Measurements from ENCODE around the gene ZNF428.

- TF ChIP-seq, protein P1, sequence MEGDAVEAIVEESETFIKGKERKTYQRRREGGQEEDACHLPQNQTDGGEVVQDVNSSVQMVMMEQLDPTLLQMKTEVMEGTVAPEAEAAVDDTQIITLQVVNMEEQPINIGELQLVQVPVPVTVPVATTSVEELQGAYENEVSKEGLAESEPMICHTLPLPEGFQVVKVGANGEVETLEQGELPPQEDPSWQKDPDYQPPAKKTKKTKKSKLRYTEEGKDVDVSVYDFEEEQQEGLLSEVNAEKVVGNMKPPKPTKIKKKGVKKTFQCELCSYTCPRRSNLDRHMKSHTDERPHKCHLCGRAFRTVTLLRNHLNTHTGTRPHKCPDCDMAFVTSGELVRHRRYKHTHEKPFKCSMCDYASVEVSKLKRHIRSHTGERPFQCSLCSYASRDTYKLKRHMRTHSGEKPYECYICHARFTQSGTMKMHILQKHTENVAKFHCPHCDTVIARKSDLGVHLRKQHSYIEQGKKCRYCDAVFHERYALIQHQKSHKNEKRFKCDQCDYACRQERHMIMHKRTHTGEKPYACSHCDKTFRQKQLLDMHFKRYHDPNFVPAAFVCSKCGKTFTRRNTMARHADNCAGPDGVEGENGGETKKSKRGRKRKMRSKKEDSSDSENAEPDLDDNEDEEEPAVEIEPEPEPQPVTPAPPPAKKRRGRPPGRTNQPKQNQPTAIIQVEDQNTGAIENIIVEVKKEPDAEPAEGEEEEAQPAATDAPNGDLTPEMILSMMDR (IDR thresholded peaks at IDR 0.05; ENCODE audit: insufficient read depth, low read length, poor library complexity, severe bottlenecking), result no peak
- TF ChIP-seq EZH2phosphoT487 (conservative IDR thresholded peaks at IDR 0.05; ENCODE audit: low read length), result no peak
Observed at GRCh38 chr19:43664018-43664417, 44.6 kb upstream of the ZNF428 start.
